HCT116 (cell line): ENCODE data around the gene ZNF423. TPM values are rescaled to one million over a fixed set of nuclear protein-coding genes. Genes with fewer than 3 reads are reported as not detected.

Source experiments
- ATAC-seq: fragments of 200-7000 bp; cut with Tn5 transposase; 2 replicates; pipeline ENCODE4 v1.9.1; 2020; ENCODE audit warnings: mild to moderate bottlenecking, moderate library complexity
- BruUV-seq: library from RNA; stranded (reverse); fragments of 400-500 nt; replicated peaks from 2 replicates; lab custom pipeline; 2021; lab: Mats Ljungman, UMichigan
- CTCF ChIA-PET: fragments of 300-600 bp; sonication (Branson Sonifier 250); formaldehyde crosslinking; loops from one replicate; lab custom pipeline; 2021; ENCODE audit warnings: antibody characterized with exemption; lab: Charles Lee
- POLR2A ChIA-PET: fragments of 300-600, 350-600 bp; sonication (Branson Sonifier 250); formaldehyde crosslinking; loops from one replicate; lab custom pipeline; 2021; ENCODE audit warnings: antibody characterized with exemption; lab: Charles Lee
- RAD21 ChIA-PET, 2 experiments: fragments of 300-600 bp; sonication (Branson Sonifier 250); formaldehyde crosslinking; loops; one replicate each; lab custom pipeline; 2023; ENCODE audit warnings: low total read pairs in 2 of 2; ENCODE audit not compliant: uncharacterized antibody in 2 of 2, unreplicated experiment in 2 of 2, low non-redundant PET in 1 of 2; lab: Charles Lee
- DNase-seq: peaks from one replicate; pipeline ENCODE4 v3.0.0-alpha.2; 2010; ENCODE audit warnings: low read depth, low spot score
- H2AFZ ChIP-seq: fragments of 200-600 bp; shearing (Covaris generic), sonication (generic); 2 replicates; pipeline ENCODE4 v1.6.1; 2017; ENCODE audit warnings: low read depth, mixed run types, mixed read lengths, antibody characterized with exemption, low read length; ENCODE audit not compliant: poor library complexity, severe bottlenecking
- H3K27ac ChIP-seq: 2 replicates; pipeline ENCODE4 v1.5.1; 2012; ENCODE audit warnings: low read depth, low read length
- H3K27me3 ChIP-seq: fragments of 200-600 bp; sonication (generic); 2 replicates; pipeline ENCODE4 v1.6.1; 2016; ENCODE audit warnings: mixed run types, low read length, mixed read lengths; ENCODE audit not compliant: insufficient read depth
- H3K36me3 ChIP-seq, 2 experiments: fragments of 200-500 bp in 1 of 2; fragments of 200-600 bp in 1 of 2; sonication (Bioruptor generic) in 1 of 2; sonication (generic) in 1 of 2; 2 replicates each; pipeline versions ENCODE4 v1.5.1 to v1.6.1; 2014 to 2016; ENCODE audit warnings: low read length in 2 of 2, inconsistent platforms in 1 of 2, mixed read lengths in 1 of 2, mixed run types in 1 of 2; ENCODE audit not compliant: insufficient read depth in 2 of 2, control insufficient read depth in 1 of 2
- H3K4me1 ChIP-seq, 2 experiments: fragments of 200-600 bp in 1 of 2; sonication (generic) in 1 of 2; 2 replicates each; pipeline versions ENCODE4 v1.5.1 to v1.6.1; 2012 to 2017; ENCODE audit warnings: low read length in 2 of 2, inconsistent platforms in 1 of 2, mild to moderate bottlenecking in 1 of 2, mixed read lengths in 1 of 2, mixed run types in 1 of 2, moderate library complexity in 1 of 2; ENCODE audit not compliant: insufficient read depth in 2 of 2, control insufficient read depth in 1 of 2
- H3K4me2 ChIP-seq: fragments of 200-600 bp; sonication (generic); 2 replicates; pipeline ENCODE4 v1.6.1; 2017; ENCODE audit warnings: mixed run types, low read length, mixed read lengths
- H3K4me3 ChIP-seq, 2 experiments: fragments of 200-600 bp in 1 of 2; sonication (generic) in 1 of 2; replicated peaks in 1 of 2; 2 replicates each; pipeline ENCODE4 v1.5.1; 2011 to 2016; ENCODE audit warnings: low read length in 2 of 2, control low read depth in 1 of 2, low read depth in 1 of 2, mild to moderate bottlenecking in 1 of 2, mixed read lengths in 1 of 2, mixed run types in 1 of 2
- H3K79me2 ChIP-seq: fragments of 200-600 bp; sonication (generic); 2 replicates; pipeline ENCODE4 v1.6.1; 2017; ENCODE audit warnings: mild to moderate bottlenecking, mixed run types, low read length, moderate library complexity, mixed read lengths; ENCODE audit not compliant: insufficient read depth
- H3K9ac ChIP-seq: fragments of 200-600 bp; sonication (generic); 2 replicates; pipeline ENCODE4 v1.6.1; 2016; ENCODE audit warnings: low read length, mixed read lengths
- H3K9me2 ChIP-seq: fragments of 200-600 bp; sonication (generic), shearing (Covaris generic); 2 replicates; pipeline ENCODE4 v1.6.1; 2017; ENCODE audit warnings: mixed run types, mild to moderate bottlenecking, moderate library complexity; ENCODE audit not compliant: insufficient read depth
- H3K9me3 ChIP-seq, 2 experiments: fragments of 200-500 bp in 1 of 2; fragments of 200-600 bp in 1 of 2; sonication (Bioruptor generic) in 1 of 2; sonication (generic) in 1 of 2; 2 replicates each; pipeline ENCODE4 v1.6.1; 2014 to 2017; ENCODE audit warnings: low read length in 2 of 2, mixed read lengths in 2 of 2, inconsistent platforms in 1 of 2, low read depth in 1 of 2, mild to moderate bottlenecking in 1 of 2, mixed run types in 1 of 2, moderate library complexity in 1 of 2; ENCODE audit not compliant: control insufficient read depth in 1 of 2, insufficient read depth in 1 of 2
- H4K20me1 ChIP-seq: fragments of 200-600 bp; sonication (generic), shearing (Covaris generic); 2 replicates; pipeline ENCODE4 v1.6.1; 2017; ENCODE audit warnings: mixed run types, mild to moderate bottlenecking, moderate library complexity; ENCODE audit not compliant: insufficient read depth
- CEBPB ChIP-seq: IDR thresholded peaks from 2 replicates; pipeline ENCODE4 v1.6.1; 2012; ENCODE audit warnings: low read depth
- EZH2phosphoT487 ChIP-seq: fragments of 200-600 bp; IDR thresholded peaks from 2 replicates; pipeline ENCODE4 v1.6.1; 2018; ENCODE audit warnings: antibody characterized with exemption, borderline replicate concordance
- POLR2A ChIP-seq: IDR thresholded peaks from 2 replicates; pipeline ENCODE4 v1.7.0; 2011; ENCODE audit warnings: borderline replicate concordance; ENCODE audit not compliant: insufficient read depth, insufficient read length; ENCODE audit errors: extremely low read depth
- SIN3A ChIP-seq: IDR thresholded peaks from 2 replicates; pipeline ENCODE4 v1.6.1; 2012; ENCODE audit warnings: low read depth
- SP1 ChIP-seq: IDR thresholded peaks from 2 replicates; pipeline ENCODE4 v1.6.1; 2012; ENCODE audit warnings: low read depth
- YY1 ChIP-seq: IDR thresholded peaks from 2 replicates; pipeline ENCODE4 v1.6.1; 2011; ENCODE audit warnings: low read length, low read depth, moderate library complexity, mild to moderate bottlenecking; ENCODE audit not compliant: insufficient replicate concordance; ENCODE audit errors: extremely low read depth
- ZFX ChIP-seq: fragments of 450-650 bp; IDR thresholded peaks from 2 replicates; pipeline ENCODE4 v1.6.1; 2017
- intact Hi-C: fragments of 100-400 bp; cut with micrococcal nuclease; formaldehyde crosslinking; loops from 2 replicates; pipeline ENCODE4 v1.10.0; 2022
- total RNA-seq: library from RNA; stranded (reverse); gene quantifications from one replicate; pipeline ENCODE4 v1.2.1, GENCODE V29; 2021; ENCODE audit not compliant: unreplicated experiment
- TF ChIP-seq, protein P1 (sequence below), 3 experiments: fragments of 200-600 bp in 1 of 3; sonication (generic) in 1 of 3; IDR thresholded peaks in 2 of 3; conservative IDR thresholded peaks in 1 of 3; 2 replicates each; pipeline ENCODE4 v1.5.1; 2012 to 2017; ENCODE audit warnings: low read depth in 2 of 3, low read length in 2 of 3, antibody characterized with exemption in 1 of 3, borderline replicate concordance in 1 of 3, control low read depth in 1 of 3, mild to moderate bottlenecking in 1 of 3, mixed read lengths in 1 of 3, mixed run types in 1 of 3, moderate library complexity in 1 of 3; ENCODE audit not compliant: insufficient read depth in 1 of 3
- TF ChIP-seq, protein P2 (sequence below): IDR thresholded peaks from 2 replicates; pipeline ENCODE4 v1.6.1; 2011; ENCODE audit warnings: mild to moderate bottlenecking, low read length, moderate library complexity; ENCODE audit not compliant: insufficient replicate concordance; ENCODE audit errors: extremely low read depth

The ZNF423 gene
- total RNA-seq, 1 experiment from 2014 or later = 0.22 TPM

DNA sequence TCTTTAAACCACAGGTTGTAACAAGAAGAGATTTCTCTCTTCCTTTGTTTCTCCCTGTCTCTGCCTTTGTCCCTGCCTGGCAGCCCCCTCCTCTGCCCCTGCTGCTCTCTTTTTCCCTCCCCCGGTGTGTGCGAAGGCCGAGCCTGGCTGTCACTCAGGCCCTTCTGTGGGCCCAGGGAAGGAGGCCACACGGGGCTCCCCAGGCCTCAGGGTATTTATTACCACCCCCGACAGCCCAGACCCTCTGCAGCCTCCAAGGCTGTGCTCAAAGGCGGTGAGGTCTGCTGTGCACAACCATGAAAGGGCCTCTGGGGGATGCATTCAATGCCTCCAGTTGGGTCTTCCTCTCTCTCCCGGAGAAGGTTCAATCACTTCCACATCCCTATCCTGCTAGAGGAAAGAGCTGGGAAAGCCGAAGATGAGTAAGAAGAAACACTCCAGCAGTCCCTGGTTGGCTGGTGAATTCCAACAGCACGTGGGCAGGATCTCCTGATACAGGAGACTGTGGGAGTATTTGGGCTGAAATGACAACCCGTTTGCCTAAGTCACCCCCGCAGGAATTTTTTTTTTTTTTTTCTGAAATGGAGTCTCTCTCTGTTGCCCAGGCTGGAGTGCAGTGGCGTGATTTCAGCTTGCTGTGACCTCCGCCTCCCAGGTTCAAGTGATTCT is 34.2 kb downstream of the ZNF423 start:
- H3K9me3 ChIP-seq = no peaks in the 10 kb centered on the region
- no peaks in the 10 kb centered on the region for H3K9me2 ChIP-seq
- H3K4me1 ChIP-seq = no peaks in the 10 kb centered on the region
- H3K79me2 ChIP-seq = no peaks in the 10 kb centered on the region
- H2AFZ ChIP-seq = no peak overlapping the region
- TF ChIP-seq SIN3A (no peak), ZFX (no peak), POLR2A (no peak), CEBPB (no peak), EZH2phosphoT487 (no peak), SP1 (no peak), YY1 (no peak)
- TF ChIP-seq, protein P1, sequence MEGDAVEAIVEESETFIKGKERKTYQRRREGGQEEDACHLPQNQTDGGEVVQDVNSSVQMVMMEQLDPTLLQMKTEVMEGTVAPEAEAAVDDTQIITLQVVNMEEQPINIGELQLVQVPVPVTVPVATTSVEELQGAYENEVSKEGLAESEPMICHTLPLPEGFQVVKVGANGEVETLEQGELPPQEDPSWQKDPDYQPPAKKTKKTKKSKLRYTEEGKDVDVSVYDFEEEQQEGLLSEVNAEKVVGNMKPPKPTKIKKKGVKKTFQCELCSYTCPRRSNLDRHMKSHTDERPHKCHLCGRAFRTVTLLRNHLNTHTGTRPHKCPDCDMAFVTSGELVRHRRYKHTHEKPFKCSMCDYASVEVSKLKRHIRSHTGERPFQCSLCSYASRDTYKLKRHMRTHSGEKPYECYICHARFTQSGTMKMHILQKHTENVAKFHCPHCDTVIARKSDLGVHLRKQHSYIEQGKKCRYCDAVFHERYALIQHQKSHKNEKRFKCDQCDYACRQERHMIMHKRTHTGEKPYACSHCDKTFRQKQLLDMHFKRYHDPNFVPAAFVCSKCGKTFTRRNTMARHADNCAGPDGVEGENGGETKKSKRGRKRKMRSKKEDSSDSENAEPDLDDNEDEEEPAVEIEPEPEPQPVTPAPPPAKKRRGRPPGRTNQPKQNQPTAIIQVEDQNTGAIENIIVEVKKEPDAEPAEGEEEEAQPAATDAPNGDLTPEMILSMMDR (IDR thresholded peaks at IDR 0.05 in 2 of 3, conservative IDR thresholded peaks at IDR 0.05 in 1 of 3; ENCODE audit: borderline replicate concordance in 1 of 3, insufficient read depth in 1 of 3, low read depth in 2 of 3, low read length in 2 of 3) = no peak
- TF ChIP-seq, protein P2, sequence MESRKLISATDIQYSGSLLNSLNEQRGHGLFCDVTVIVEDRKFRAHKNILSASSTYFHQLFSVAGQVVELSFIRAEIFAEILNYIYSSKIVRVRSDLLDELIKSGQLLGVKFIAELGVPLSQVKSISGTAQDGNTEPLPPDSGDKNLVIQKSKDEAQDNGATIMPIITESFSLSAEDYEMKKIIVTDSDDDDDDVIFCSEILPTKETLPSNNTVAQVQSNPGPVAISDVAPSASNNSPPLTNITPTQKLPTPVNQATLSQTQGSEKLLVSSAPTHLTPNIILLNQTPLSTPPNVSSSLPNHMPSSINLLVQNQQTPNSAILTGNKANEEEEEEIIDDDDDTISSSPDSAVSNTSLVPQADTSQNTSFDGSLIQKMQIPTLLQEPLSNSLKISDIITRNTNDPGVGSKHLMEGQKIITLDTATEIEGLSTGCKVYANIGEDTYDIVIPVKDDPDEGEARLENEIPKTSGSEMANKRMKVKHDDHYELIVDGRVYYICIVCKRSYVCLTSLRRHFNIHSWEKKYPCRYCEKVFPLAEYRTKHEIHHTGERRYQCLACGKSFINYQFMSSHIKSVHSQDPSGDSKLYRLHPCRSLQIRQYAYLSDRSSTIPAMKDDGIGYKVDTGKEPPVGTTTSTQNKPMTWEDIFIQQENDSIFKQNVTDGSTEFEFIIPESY = no peak
- TF ChIP-seq, all 23 proteins: peak for 0
- CTCF ChIA-PET = no interaction called here
- intact Hi-C loops = no loop called here
- Histone ChIP-seq H3K27me3 (no peaks in the 10 kb centered on the region; the same call in 1 of the 2 replicates), H3K9ac (no peak overlapping the region), H4K20me1 (no peaks in the 10 kb centered on the region), H3K4me3 (no peak overlapping the region), H3K36me3 (no peaks in the 10 kb centered on the region), H3K27ac (no peak overlapping the region), H3K4me2 (no peak overlapping the region)
- POLR2A ChIA-PET = no interaction called here
- RAD21 ChIA-PET = no interaction called here
- no TSS peak for BruUV-seq
- ATAC-seq (no peak), DNase-seq (no peak)
